GM19452 (cell line): Measurements from ENCODE around the gene CIB1.
A peak's percentile ranks its signal among the peaks of the same experiment; 100 is the strongest.

Experiments used
- ATAC-seq: cut with Tn5 transposase; IDR thresholded peaks from one replicate; pipeline ENCODE4 v1.9.1; 2021; ENCODE audit not compliant: unreplicated experiment

CIB1 gene

GRCh38 chr15:90241343-90242192 lies 7.8 kb upstream of the CIB1 start:
- no peak for ATAC-seq

- no peak for ATAC-seq
Observed at GRCh38 chr15:90240856-90241255, 7.1 kb upstream of the CIB1 start.

DNA sequence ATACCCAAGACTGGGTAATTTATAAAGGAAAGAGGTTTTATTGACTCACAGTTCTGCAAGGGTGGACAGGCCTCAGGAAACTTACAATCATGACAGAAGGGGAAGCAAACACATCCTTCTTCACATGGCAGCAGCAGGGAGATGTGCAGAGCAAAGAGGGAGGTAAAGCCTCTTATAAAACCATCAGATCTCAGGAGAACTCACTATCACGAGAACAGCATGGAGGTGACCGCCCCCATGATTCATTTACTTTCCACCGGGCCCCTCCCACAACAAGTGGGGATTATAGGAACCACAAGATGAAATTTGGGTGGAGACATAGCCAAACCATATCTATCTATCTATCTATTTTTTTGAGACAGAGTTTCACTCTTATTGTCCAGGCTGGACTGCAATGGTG lies 5.6 kb upstream of the CIB1 start:
- no peak for ATAC-seq

DNA sequence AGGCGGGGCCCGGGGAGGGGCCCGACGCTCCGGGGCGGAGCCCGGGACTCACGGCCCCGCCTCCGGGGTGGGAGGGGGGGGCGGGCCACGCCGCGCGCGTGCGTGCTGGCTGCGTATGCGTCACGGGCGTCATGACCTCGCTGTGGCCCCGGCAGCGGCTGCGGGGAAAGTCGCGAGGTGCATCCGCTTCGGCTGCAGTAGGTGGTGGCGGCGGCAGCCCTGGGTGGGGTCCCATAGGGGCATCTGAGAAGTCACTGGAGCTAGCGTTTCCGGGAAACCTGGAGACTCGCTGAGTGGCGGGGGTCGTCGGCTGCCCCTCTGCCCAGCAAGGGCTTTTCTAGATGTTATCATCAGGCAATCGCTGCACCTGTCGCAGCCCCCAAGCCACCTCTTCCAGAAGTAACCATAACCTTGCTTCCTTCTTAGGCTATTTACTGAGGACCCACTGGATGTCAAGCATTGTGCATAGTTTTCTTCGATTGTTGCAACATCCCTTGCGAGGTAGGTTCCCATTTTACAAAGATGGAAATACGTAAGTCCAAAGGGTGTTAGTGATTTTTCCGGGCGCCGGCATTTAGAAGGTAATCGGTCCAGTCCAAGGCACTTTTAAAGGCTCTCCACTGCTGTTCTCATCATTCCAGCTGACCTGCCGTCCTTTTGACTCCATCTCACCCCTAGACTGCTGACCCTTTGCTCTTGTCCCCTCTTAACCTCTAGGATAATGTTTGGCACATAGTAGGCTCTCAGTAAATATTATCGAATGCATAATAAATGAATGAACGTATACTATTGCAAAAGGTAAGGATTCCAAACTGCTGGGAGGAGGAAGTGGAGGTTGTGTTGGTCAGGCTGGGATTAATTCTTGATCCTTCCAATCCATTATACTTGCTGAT lies 601 bp upstream of the CIB1 start, which contains the start of gene GDPGP1:
TSS of gene GDPGP1 (plus strand) at position 114 of the 893 bp plus-strand sequence. CDS start 6,700 bp downstream, outside the sequence.
- ATAC-seq: peak; percentile 62

DNA sequence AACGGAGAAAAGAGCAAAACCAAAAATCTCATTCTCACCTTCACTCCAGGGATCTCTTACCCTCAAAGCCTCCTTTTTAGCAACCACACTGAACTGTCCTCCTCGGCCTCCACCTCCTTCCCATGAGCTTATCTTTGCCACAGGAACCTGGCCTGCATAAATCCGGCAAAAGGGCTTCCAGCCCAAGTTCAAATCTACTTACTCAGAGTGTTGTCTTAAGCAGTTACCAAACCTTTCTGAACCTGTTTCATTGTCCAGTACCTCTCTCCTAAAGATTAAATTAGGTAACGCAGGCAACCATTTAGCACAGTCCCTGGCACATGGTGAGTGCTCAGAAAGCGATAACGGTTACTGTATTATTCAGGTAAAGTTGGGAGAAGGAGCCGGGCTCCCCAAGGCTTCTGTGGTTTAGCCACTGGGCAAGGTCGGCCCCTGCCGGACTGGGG lies 777 bp downstream of the CIB1 start:
- no peak for ATAC-seq

GRCh38 chr15:90232196-90232595 lies 1.5 kb downstream of the CIB1 start:
- ATAC-seq: no peak

- ATAC-seq: no peak
Observed at GRCh38 chr15:90231028-90232017, 2.4 kb downstream of the CIB1 start.

DNA sequence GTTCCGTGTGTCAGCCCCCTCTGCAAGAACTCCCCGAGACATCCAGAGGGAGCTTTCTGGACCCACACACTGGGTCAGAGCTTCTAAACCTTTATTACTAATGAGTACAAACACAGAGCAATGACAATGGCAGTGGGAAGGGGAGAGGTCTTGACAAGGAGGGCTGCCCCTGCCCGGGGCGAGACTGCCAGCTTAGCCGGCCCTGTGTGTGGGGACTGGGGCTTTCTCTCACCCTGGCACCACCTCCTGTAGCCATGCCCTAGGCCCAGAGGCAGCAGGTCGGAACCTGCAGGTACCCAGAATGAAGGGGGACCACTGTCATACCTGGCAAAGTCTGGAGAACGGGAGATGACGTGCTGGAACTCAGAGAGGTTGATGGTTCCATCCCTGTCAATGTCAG lies 3.1 kb downstream of the CIB1 start:
- no peak for ATAC-seq

- no peak for ATAC-seq
Observed at GRCh38 chr15:90230071-90230494, 3.7 kb downstream of the CIB1 start.

GRCh38 chr15:90228960-90229359 lies 4.8 kb downstream of the CIB1 start:
- no peak for ATAC-seq

- ATAC-seq: no peak
Observed at GRCh38 chr15:90227816-90228772, 5.6 kb downstream of the CIB1 start.

DNA sequence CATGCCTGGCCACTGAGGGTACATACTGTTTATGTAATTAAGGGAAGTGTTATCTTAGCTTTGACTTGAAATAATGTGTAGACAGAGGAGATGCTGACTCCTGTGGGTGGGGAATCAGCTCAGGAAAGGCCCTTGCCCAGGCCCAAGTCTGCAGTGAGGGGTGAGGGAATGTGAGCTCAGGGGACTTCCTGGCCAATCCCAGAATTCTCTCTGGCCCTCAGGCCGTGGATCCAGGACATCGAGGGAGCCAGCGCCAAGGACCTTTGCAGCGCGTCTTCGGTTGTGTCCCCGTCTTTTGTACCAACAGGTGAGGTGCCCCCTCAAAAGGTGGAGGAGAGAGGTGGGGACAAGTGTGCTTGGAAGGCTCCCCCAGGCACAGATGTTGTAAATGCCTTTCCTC lies 6.4 kb downstream of the CIB1 start:
- ATAC-seq: no peak

GRCh38 chr15:90225504-90226234 lies 8.1 kb downstream of the CIB1 start:
- no peak for ATAC-seq

- no peak for ATAC-seq
Observed at GRCh38 chr15:90225047-90225446, 8.7 kb downstream of the CIB1 start.

DNA sequence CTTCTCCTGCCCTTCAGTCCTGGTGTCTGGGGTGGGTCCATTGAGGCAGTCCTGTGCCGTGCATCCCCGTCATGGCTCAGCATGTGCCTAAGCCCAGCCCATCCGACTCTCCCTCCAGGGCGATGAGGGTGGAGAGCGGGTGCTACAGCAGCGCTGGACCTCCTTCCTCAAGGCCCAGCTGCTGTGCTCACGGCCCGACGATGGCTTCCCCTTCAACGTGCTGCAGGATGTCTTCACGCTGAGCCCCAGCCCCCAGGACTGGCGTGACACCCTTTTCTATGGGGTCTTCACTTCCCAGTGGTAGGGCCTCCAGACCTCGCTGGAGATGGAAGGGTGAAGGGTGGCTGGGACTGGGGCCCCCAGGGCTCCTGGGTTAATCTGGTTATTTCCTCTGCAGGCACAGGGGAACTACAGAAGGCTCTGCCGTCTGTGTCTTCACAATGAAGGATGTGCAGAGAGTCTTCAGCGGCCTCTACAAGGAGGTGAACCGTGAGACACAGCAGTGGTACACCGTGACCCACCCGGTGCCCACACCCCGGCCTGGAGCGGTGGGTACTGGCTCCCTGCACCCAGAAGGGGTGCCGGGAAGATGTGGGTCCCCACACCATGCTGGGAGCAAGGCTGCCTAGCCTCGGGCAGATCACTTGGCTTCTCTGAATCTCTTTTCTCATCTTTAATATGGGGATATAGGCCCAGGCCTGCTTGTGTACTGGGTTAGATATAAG lies 10.1 kb downstream of the CIB1 start:
- ATAC-seq: no peak

GRCh38 chr15:90222547-90222946 lies 11.2 kb downstream of the CIB1 start:
- ATAC-seq: no peak

DNA sequence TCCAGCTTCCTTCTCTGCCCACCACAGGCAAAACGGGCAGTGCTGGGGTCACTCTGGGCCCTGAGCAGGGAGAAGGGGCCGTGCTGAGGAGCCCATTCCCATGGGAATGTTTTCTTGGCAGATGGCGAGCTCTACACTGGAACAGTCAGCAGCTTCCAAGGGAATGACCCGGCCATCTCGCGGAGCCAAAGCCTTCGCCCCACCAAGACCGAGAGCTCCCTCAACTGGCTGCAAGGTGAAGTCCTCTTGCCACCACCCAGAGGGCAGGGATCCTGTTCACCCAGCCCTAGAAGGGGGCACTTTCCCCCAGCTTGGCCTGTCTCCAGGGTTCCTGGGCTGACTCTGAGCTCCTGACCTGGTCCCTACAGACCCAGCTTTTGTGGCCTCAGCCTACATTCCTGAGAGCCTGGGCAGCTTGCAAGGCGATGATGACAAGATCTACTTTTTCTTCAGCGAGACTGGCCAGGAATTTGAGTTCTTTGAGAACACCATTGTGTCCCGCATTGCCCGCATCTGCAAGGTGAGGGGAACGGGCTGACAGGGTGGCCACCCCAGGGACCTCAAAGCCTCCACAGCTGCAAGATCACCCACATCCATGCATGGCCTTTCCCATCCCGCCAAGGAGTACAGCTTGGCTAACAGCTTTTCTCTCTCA lies 12.4 kb downstream of the CIB1 start:
- ATAC-seq: no peak
